SU-DHL-6 (cell line): ENCODE measurements around the gene RANBP3.

Source experiments
- H2AFZ ChIP-seq: fragments of 200-600 bp; sonication (generic); 2 replicates; pipeline ENCODE4 v1.6.1; 2014; ENCODE audit warnings: low read depth, mild to moderate bottlenecking, moderate library complexity, mixed read lengths, antibody characterized with exemption, low read length; ENCODE audit not compliant: severe bottlenecking
- H3F3A ChIP-seq: fragments of 200-600 bp; shearing (Covaris generic); 2 replicates; pipeline ENCODE4 v1.6.0; 2016; ENCODE audit warnings: antibody characterized with exemption, mild to moderate bottlenecking; ENCODE audit not compliant: insufficient read depth
- H3K27ac ChIP-seq: fragments of 200-600 bp; sonication (generic); 2 replicates; pipeline ENCODE4 v1.5.1; 2016; ENCODE audit warnings: low read depth, mild to moderate bottlenecking, low read length, moderate library complexity, mixed read lengths
- H3K27me3 ChIP-seq: fragments of 200-600 bp; sonication (generic), shearing (Covaris generic); 2 replicates; pipeline ENCODE4 v1.6.0; 2014; ENCODE audit warnings: mild to moderate bottlenecking, low read length
- H3K36me3 ChIP-seq: fragments of 200-600 bp; sonication (generic); 2 replicates; pipeline ENCODE4 v1.6.1; 2014; ENCODE audit warnings: mild to moderate bottlenecking, low read length, mixed read lengths
- H3K4me2 ChIP-seq: fragments of 300-600, 200-600 bp; shearing (Covaris generic), sonication (generic); 2 replicates; pipeline ENCODE4 v1.6.0; 2014; ENCODE audit warnings: low read length, low read depth, mild to moderate bottlenecking; ENCODE audit not compliant: poor library complexity, severe bottlenecking
- H3K4me3 ChIP-seq: fragments of 200-600 bp; sonication (generic); 2 replicates; pipeline ENCODE4 v1.5.1; 2014; ENCODE audit warnings: antibody characterized with exemption, low read length, mild to moderate bottlenecking, mixed read lengths; ENCODE audit not compliant: insufficient read depth, poor library complexity, severe bottlenecking
- H3K79me2 ChIP-seq: fragments of 200-600 bp; sonication (generic); 2 replicates; pipeline ENCODE4 v1.6.1; 2014; ENCODE audit warnings: mild to moderate bottlenecking, low read length, moderate library complexity; ENCODE audit not compliant: insufficient read depth
- H3K9ac ChIP-seq: fragments of 200-600 bp; sonication (generic); 2 replicates; pipeline ENCODE4 v1.7.0; 2014; ENCODE audit warnings: mild to moderate bottlenecking, low read length
- H3K9me2 ChIP-seq: fragments of 200-600 bp; sonication (generic); replicated peaks from 2 replicates; pipeline ENCODE4 v1.6.1; 2014; ENCODE audit warnings: low read length; ENCODE audit not compliant: insufficient read depth
- H3K9me3 ChIP-seq: fragments of 200-600 bp; sonication (generic); 2 replicates; pipeline ENCODE4 v1.6.1; 2014; ENCODE audit warnings: low read length, mixed read lengths; ENCODE audit not compliant: insufficient read depth
- H4K20me1 ChIP-seq: fragments of 200-600 bp; sonication (generic); 2 replicates; pipeline ENCODE4 v1.6.1; 2014; ENCODE audit warnings: low read depth, mild to moderate bottlenecking, antibody characterized with exemption, low read length, moderate library complexity, mixed read lengths
- CTCF ChIP-seq: fragments of 200-600 bp; sonication (generic); IDR thresholded peaks from one replicate; pipeline ENCODE4 v1.5.1; 2017; ENCODE audit warnings: antibody characterized with exemption, mild to moderate bottlenecking, low read length, moderate library complexity; ENCODE audit not compliant: insufficient read depth, poor library complexity, severe bottlenecking
- EZH2phosphoT487 ChIP-seq: fragments of 200-600 bp; sonication (generic), shearing (Covaris generic); conservative IDR thresholded peaks from 2 replicates; pipeline ENCODE4 v1.6.1; 2018; ENCODE audit warnings: mild to moderate bottlenecking, antibody characterized with exemption, low read length, moderate library complexity, mixed read lengths

Gene RANBP3

DNA sequence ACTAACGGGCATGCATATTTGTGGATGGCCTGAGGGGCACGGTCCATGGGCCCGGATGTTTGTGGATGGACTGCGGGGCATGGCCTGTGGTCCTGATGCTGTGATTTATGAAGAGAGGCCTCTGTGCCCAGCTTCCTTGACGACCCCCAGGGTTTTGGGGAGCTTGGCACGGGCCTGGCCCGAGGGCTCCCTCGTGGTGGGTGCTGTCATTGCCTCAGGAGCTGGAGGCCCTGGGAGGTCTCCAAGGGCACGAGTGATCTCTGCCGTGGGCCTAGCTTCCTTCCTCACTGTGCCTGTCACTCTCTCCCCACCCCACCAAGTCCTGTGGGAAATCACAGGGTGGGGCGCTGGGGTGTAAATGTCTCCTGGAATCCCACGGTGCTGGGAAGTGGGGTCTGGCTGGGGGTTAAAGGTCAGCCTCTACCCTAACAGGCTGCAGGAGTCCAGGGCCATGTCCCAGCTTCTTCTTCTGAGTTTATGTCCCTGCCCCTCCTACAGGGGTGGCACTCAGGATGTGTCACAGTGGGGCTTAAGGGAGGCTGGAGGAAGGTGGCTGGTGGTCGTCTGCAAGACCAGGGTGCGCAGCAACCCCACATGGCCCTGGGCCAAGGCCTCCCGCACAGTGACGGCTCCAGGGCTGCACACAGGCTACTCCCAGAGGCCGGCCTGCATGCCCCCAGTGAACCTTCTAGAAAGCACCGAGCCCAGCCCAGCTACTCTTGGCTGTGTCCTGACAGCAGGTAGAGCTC lies 27.6 kb upstream of the RANBP3 start:
- TF ChIP-seq EZH2phosphoT487, result no peak
- TF ChIP-seq CTCF, result no peak
- Histone ChIP-seq H3K27me3 (no peaks in the 10 kb centered on the region), H3K4me2 (no peak overlapping the region), H3F3A (no peaks in the 10 kb centered on the region), H3K27ac (no peak overlapping the region), H3K9ac (no peak overlapping the region), H3K79me2 (no peaks in the 10 kb centered on the region), H4K20me1 (no peaks in the 10 kb centered on the region), H3K36me3 (no peaks in the 10 kb centered on the region), H3K9me3 (no peaks in the 10 kb centered on the region), H2AFZ (no peak overlapping the region), H3K9me2 (no peaks in the 10 kb centered on the region), H3K4me3 (no peak overlapping the region)

DNA sequence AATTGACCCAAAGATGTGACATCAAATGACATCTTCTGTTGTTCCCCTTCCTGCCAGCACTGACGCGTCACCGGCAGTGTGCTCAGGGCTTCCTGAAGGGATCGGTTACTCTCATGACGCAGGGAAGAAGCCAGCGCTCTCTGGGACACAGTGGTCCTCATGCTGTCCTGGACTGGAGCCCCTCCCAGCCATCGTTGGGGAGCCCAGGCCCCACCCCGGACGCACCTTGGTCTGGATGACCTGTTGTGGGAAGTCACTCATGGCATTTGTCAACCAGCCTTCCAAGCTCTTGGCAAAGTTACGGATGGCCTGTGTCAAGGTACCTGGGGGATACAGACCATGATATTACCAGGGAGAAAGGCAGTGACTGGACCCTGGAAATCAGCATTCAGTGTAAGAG lies 26.0 kb upstream of the RANBP3 start:
- H3F3A ChIP-seq, result no peaks in the 10 kb centered on the region
- no peaks in the 10 kb centered on the region for H3K9me2 ChIP-seq
- no peak overlapping the region for H3K4me3 ChIP-seq

DNA sequence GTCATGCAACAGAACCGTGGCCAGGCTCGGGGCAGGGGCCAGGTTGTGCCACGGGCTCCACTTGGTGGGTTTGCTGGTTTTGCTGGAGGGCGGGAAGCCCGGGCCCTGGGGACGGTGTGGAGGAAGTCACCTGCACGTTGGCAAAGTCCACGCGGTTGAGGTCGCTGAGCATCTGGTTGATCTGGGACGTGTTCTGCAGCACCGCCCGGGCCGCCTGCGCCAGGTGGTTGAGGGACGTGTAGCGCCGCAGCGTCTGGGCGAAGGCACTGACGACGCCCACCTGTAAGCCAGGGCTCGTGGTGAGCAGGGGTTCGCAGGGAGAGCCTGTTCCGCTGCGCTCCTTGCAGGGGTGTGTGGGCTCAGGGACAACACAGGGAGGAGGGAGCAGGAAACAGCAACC lies 24.7 kb upstream of the RANBP3 start:
- no peaks in the 10 kb centered on the region for H3K36me3 ChIP-seq
- TF ChIP-seq CTCF (no peak), EZH2phosphoT487 (no peak)
- no peaks in the 10 kb centered on the region for H3F3A ChIP-seq
- no peak overlapping the region for H3K9ac ChIP-seq
- no peak overlapping the region for H3K4me2 ChIP-seq
- no peaks in the 10 kb centered on the region for H3K27me3 ChIP-seq
- no peaks in the 10 kb centered on the region for H3K79me2 ChIP-seq
- H3K9me3 ChIP-seq, result no peaks in the 10 kb centered on the region
- no peak overlapping the region for H2AFZ ChIP-seq
- no peaks in the 10 kb centered on the region for H3K9me2 ChIP-seq
- H4K20me1 ChIP-seq, result no peaks in the 10 kb centered on the region
- H3K4me3 ChIP-seq, result no peak overlapping the region
- H3K27ac ChIP-seq, result no peak overlapping the region

More for the DNA sequence above, 26.0 kb upstream of the RANBP3 start:
- Histone ChIP-seq H2AFZ (no peak overlapping the region), H4K20me1 (no peaks in the 10 kb centered on the region), H3K79me2 (no peaks in the 10 kb centered on the region), H3K4me2 (no peak overlapping the region), H3K27ac (no peak overlapping the region), H3K27me3 (no peaks in the 10 kb centered on the region), H3K9me3 (no peaks in the 10 kb centered on the region), H3K36me3 (no peaks in the 10 kb centered on the region), H3K9ac (no peak overlapping the region)
- no peak for TF ChIP-seq CTCF
- no peak for TF ChIP-seq EZH2phosphoT487
